IPS DF 4.7 (cell line): ENCODE results near the gene MAGI3.

Experiments used
- DNase-seq: peaks from one replicate; pipeline ENCODE4 v3.0.0-alpha.2; 2013; ENCODE audit warnings: low spot score; ENCODE audit errors: extremely low read depth

Gene MAGI3

DNA sequence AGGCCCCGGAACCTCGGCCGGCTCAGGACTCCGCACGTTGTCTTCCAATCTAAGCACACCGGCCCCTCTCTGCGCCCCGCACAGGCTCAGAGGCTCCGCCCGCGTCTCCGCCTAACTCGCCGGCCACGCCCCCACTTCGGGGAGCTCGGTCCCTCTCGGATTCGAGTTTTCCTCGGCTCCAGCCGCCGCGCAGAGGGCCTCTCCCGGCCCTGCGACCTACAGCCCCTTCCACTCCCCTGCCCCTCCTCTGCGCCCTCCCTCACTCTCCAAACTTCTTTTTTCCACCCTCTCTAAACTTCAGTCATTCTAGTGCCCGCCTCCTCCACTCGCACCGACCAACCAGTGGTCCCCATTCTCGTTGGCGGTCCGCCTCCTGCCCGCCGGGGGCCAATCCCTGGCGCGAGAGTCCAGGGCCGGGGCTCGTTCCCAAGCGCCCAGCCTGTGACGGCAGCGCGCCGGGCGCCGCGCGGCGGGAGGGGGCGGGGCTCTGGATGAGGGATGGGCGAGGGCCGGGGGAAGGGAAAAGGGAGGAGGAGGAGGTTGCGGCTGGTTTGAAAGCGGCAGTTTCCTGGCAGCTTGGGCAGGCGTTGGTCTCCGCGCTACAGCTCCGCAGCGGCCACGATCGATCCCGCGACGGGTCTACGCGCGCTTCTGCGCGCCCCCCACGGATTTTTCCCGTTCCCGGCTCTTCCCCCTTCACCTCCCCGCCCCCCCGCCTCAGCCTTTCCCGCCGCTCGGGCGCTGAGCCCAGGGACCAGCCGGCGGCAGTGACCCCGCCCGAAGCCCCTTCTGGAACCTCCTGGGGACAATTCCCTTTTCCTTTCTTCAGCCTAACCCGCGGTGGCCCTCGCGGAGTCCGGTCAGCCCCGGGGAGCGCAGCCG lies at the start of gene MAGI3:
TSS of gene MAGI3 (plus strand) at position 563 of the 882 bp plus-strand sequence. CDS start 519 bp downstream, outside the sequence.
- DNase-seq: peak; percentile 82

DNA sequence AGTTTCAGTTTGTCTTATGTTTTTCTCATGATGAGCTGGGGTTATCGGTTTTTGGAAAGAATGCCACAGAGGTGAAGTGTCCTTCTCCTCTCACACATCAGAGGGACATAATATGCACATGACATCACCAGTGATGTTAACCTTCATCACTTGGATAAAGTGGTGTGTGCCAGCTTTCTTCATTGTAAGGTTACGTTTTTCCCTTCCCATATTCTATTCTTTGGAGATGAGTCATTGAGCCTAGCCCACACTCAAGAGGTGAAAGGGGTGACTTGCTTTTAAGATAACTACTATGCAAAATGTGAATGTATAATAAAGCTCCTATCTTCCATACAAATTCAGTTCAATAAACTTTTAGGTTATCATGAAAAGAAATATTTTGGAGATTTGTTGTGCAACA lies 36.7 kb upstream of the MAGI3 start:
- DNase-seq: no peak

DNA sequence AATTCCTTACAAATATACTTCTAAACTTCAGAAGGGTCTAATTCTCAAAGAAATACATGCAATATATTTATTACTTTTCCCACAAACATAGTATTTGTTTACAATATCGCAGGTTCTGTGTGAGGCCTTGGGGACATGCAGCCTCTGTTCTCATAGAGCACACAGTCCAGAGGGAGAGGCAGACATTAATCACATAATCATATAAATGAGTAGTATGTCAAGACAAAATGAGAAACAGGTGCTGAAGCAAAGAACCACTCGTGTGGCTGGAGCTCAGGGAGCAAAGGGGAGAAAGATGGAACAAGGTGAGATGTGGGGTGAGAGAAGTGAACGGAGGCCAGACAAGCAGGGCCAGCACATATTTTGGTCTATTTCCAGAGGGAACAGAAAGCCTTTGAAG lies 26.4 kb upstream of the MAGI3 start:
- no peak for DNase-seq

DNA sequence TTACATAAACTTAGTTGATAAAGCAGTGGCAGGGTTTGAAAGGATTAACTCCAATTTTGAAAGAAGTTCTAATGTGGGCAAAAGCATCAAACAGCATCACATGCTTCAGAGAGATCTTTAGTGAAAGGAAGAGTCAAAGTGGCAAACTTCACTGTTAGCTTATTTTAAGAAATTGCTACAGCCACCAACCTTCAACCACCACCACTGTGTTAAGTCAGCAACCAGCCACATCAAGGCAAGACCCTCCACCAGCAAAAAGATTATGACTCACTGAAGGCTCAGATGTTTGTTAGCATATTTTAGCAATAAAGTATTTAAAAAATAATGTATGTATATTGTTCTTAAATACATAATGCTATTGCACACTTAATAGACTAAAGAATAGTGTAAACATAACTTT lies 21.3 kb upstream of the MAGI3 start:
- DNase-seq: no peak

DNA sequence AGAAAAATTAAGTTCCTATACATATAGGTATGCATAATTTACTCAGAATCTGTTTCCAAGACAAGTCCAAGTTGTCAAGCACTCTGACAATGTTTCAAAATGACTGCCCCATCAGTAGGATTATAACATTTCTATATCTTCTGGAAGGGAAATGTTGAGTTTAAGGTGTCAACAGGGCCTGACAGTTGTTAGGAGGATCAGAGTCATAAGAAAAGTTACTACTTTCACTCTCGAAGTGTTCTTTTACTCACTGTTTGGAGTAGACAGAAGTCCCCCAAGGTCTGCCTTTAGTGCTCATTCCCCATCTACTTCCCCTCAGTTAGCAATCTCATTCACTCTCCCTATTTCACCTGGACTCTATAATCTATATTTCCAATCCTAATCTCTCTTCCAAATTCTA lies 20.6 kb upstream of the MAGI3 start:
- DNase-seq: no peak

DNA sequence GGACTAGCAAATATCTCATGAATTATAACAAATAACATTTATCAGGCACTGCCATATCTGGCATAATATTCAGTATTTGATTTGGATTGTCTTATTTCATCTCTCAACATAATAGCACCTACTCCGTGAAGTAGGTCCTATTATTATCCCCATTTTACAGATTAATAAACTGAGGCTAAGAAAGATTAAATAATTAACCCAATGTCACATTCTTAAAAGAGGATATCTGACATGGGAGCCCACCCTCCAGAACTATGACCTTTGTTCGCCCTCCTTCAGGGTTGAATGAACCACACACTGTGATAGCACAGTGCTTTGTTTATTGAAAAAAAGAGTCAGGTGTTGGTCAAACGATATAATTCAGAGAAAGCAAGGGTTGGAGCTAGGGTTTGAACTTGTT lies 19.4 kb upstream of the MAGI3 start:
- DNase-seq: no peak

DNA sequence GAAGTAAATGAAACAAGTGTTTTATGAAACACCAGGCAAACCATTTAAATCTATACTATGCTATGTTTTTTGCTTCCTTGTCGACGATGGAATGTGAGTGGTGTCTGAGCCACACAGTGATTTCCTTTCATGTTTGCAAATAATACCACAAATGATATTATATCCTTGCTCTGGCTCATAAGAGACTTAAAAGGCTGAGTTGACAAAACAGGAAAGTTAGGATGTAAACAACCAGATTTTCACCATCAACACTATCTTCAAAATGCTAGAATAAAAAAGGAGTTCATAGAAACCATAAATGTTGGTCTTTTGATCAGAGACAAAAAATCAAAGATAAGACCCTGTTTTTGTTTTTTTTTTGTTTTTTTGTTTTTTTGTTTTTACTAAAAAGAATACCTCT lies 17.8 kb upstream of the MAGI3 start:
- DNase-seq: no peak

DNA sequence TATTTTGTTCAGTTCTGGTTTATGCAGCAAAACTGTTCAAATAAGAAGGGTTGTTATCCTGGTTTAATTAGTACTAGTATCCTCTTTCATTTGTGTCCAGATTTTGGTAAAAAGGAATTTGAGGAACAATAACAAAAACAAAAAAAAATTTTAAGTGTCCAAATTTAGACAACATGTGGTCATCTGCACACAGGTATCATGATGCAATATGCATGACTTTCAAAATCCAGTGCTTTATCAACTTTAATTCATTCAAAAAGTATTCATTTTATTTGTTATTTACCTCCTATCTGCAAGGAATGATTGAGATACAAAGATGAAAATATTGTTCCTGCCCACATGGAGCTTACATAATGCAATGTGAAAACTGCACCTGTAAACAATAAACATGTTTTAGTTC lies 16.7 kb upstream of the MAGI3 start:
- no peak for DNase-seq

DNA sequence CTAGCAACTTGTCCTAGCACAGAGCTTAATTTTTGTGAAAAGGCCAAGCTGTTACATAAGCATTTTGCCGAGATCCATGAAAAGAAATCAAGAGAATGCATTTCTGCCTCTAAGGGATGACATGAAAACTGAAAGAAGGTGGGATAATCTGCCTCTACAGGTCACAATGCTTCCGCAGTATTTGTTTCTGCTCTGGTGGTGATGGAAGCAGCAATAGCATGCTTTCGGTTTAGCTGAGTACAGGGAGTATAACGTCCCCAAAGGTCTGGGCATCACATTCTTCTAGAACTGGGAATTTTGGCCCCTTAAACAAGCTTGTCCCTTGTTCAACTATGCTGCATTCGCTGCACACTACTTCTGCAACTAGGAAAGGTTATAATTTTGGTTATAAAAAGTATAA lies 14.4 kb upstream of the MAGI3 start:
- DNase-seq: no peak

DNA sequence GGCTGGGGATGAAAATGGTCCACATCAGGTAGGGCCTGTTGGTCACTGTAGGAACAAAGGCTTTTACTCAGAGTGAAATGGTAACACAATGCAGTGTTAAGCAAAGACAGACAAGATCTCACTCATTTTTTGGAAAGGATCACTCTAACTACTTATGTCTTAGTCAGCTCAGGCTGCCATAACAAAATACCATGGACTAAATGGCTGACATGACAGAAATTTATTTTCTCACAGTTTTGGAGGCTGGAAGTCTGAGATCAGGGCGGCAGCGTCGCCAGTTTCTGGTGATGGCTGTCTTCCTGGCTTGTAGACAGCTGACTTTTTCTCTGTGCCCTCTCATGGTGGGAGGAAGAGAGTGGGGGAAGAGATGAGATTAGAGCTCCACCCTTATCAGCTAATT lies 10.2 kb upstream of the MAGI3 start:
- DNase-seq: no peak

DNA sequence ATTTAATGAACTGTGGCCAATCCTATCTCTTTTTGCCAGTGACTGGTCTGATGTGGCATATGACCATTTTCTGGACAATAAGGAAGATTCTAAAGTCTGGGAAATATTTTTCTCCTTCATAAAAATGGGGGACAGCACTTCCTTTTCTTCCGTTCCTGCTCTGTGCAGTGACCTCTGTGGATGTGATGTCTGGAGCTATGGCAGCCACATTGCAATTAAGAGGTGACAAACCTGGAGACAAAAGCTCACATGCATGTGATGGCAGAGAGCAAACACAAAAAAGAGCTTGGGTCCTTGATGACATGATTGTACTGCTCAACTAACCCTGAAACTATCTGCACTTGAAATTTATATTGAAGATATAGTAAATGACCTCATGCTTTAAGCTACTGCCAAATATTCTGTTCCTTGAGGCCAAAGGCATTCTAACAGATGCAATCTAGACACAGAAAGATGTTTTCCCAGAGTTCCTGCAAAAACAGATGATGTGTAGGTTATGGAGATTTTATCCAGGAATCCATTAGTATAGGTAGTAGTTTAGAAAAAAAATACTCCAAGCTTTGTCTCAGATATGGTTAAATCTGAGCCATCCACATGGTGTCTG lies 2.2 kb upstream of the MAGI3 start:
- DNase-seq: no peak

DNA sequence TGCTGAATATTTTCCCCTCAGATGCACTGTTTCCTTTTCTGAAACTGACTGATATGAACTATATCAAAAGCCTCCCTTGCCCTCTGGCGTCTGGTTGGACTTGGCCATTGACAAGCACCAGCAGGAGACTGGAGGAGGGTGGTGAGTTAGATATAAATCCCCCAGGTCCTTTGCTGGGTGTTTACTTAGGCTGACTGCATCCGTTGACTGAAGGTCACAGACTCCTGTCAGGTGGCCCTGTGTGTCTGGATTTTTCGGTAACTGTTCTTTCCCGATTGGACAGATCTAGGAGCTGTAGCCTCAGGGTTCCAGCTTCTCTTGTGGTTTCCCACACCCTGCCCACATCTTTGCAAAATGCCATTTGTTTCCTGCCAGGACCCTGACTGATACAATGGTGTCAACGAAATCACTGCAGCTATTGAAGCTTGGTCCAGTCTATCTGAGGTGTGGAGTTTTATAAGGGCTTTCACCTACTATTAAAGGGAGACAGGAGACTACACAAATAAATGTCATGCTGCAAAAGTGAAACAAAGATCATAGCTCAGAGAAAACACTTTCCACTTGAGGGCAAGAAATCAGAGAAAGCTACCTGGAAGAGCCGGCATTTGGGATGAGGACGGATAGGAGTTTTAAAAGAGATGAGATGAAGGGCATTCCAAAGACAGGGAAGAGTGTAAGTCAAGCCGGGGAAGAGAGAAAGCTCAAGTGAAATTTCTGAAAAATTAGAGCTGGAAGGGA lies 1.5 kb upstream of the MAGI3 start:
- DNase-seq: no peak

DNA sequence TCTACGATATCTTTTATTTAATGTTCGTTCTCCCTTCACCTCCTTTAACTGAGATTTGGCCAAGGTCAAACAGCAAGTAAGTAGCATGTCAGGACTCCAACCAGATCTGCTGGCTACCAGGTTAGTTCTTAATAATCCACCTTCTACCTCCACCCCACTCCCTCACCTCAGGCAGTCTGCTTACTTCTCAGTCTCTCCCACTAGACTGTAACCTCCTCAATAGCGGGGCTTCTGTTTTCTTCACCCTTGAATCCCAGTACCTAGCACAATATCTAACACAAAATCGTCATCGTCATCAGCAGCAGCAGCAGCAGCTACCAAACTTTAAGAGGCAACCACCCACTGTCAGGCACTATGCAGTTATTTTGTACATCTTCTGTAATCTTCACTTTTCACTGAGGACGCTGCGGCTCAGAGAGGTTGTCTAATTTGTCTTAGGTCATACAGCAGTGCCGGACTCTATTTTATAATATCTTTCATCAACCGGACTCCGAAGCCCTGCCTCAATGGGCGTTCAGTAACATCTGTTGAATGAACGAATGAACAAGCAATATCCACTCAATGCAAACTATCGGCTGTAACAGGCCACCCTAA lies 859 bp upstream of the MAGI3 start:
- DNase-seq: no peak

DNA sequence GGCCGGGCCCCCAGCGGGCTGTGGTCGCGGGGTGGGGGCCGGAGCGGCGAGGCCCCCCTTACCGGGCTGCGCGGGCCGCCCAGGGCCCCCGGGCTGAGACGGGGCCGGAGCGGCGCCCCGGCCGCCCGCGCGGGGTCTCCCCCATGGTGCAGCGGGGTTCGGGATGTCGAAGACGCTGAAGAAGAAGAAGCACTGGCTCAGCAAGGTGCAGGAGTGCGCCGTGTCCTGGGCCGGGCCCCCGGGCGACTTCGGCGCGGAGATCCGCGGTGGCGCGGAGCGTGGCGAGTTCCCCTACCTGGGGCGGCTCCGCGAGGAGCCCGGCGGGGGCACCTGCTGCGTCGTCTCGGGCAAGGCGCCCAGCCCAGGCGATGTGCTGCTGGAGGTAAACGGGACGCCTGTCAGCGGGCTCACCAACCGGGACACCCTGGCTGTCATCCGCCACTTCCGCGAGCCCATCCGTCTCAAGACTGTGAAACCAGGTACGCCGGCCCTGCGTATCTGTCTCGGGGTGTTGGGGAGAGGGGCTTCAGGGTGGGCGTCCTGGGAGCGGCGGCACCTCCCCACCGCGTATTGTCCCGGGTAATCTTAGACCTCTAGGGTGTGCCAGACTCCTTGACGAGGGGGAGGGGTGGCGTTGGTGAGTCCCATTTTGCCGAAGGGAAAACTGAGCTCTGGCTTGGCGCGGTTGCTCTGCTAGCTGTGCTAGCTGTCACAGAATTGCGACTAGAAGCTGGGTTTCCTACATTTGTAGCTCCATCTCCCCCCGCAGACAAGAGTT lies 745 bp downstream of the MAGI3 start:
- no peak for DNase-seq

DNA sequence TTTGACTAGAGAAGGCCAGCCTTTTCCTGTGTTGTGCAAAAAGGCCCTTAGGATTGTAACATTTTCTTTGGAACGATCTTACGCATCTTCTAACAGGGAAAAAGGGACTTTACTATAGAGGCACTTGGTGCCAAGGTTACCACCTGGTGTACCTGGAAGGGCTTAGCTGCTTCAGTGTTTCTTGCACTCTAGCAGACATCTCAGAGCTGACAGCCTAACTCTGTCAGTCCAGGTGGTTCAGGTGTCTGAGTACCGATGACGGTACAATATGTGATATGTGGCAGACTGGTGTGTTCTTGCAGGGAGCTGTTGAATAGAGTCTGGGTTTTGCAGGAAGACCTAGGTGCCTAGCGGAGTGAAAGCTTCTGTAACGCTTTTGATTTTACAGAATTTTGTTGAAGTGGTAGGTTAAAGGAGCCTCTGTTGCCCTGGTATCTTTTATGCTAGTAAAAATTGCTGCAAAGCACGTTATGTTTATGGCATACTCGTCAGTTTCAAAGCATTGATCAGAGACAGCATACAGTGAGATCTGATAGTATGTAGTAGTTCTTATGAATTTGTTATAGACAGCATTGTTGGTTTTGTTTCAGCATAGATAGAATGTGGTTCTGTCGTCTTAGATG lies 1.4 kb downstream of the MAGI3 start:
- DNase-seq: no peak

DNA sequence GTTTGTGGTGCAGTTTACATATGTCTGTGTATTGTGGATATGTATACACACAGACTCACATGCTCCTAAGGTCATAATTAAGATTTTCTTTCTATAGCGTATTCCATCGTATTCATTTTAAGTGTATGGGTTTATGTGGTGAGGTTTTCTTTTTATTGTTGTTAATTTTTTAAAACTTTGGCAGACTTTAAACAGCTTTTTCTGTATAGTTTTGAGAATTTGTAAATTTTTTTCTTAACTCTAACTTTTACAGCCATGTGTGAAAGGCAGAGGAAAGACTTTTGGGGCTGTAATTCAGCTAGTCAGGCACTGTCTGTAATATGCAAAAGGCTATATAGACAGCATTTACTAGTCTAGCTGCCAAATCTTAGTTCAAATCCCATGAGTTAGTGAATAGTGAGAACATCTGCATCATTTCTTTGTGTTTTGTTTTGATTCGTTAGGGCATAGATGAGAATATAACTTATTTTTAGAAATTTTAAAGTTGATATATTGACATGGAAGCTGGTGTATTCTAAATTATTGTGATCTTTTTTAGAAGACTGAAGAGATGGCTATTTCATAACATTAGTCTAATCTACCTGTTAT lies 2.3 kb downstream of the MAGI3 start:
- DNase-seq: no peak

DNA sequence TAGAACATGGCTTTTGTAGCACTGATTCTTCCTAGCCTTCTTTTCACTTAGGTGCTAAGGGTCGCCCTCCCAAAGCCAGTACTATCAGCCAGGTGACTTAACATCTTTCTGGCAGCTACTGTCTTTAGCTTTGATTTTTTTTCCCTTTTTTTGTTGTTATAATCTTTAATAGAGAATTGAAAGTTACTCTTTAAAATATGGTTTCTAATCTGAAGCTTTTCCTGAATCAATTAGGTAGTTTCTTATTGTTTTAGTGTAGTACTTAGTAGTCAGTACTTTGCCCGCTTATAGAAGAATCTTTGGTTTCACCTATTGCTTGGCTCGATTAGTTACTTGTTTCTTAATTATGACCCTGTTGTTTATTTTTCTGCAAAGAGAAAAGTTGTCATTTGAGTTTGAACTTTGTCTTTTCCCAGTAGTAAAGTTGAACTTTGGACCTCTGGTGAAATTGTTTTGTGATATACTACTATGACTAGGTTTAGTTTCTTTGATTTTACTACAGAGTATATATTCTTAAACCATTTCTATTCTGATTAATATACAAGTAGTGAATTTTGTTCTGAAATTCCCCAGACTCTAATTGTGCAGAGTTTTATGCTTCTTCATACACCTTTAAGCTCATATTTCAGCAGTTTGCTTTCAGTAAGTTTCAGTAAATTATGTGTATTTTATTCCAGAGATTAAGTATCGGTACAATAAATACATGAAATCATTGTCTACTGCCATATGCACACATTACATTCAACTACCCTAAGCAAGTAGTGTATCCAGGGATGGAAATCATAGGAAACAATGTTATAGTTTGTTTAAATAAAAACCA lies 3.9 kb downstream of the MAGI3 start:
- no peak for DNase-seq

DNA sequence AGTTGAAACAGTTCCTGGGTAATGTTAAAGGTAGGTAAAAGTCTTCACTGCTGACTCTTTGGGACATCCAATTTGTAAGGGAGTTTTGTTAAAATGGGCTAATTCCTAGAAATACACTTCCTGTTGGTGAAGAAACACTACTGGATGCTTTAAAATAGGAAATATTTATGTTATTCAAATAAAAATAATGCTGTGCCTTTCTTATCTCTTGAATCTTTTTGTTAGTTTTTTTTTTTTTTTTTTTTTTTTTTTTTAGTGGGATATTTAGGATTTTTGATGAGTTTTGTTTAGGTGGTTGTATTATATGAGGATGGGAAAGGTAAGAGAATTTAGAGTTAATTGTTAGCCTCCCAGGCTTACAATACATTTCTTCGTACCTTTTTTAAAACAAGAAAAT lies 4.5 kb downstream of the MAGI3 start:
- no peak for DNase-seq

DNA sequence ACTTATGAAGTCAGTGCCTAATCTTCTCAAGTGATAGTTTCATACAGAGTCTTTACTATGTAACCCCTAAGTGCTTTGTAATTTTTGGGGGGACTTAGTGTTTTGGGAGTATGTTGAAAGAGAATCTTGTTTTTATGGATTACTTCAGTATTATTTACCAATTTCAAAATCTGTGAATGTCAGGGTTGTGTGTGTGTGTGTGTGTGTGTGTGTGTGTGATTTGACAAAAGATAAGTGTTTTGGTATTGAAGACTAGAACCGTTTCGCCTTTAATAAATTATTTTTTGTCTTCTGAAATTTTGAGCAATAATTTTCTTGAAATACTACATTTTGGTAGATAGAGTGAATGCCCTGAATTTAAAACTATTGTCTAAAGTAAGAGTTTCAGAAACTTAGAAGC lies 5.8 kb downstream of the MAGI3 start:
- DNase-seq: no peak

DNA sequence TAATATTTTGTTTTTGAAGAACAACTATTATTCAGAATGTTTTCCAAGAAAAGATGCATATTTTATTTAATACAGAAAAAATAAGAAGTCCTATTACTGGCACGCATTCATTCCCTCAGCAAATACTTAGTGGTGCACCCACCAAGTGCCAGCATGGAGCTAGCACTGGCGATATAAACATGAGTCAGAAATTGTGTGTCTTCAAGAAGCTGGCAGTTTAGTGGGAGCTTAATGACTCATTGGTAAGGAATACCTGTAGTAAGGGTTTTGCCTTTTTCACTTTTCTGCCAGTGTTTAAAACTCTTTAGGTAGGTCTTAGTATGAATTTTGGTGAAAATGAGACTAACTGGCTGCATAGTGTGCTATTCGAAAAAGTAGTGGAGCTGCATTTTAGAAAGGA lies 6.3 kb downstream of the MAGI3 start:
- DNase-seq: no peak
